GM18517 (cell line): Measurements from ENCODE around the gene HADHA.
"Not testable (repeated sequence)": the region's sequence is repeated elsewhere in the genome, so short reads cannot be mapped to it uniquely, and the experiment has no call there.

Source experiments
- ATAC-seq: cut with Tn5 transposase; IDR thresholded peaks from one replicate; pipeline ENCODE4 v1.9.1; 2021; ENCODE audit warnings: mild to moderate bottlenecking, moderate library complexity; ENCODE audit not compliant: unreplicated experiment

Gene HADHA

DNA sequence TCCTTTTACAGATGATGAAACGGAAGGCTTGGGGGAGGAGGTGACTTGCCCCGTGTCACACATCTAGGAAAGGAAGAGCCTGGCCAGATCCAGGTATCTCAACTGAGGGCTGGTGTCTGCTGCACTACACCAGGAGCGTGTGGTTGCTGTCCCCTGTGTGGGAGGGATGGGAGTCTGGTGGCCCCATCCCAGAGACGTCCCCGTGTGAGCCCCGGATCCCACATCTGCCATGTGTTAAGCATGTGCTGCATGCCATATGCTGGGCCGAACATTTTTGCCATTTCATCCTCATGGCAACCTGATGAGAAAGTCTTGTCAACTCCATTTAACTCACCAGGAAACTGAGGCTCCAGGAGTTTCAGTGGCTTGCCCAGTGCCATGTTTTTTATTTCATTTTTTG, 67.3 kb downstream of the HADHA start:
- ATAC-seq = no peak

DNA sequence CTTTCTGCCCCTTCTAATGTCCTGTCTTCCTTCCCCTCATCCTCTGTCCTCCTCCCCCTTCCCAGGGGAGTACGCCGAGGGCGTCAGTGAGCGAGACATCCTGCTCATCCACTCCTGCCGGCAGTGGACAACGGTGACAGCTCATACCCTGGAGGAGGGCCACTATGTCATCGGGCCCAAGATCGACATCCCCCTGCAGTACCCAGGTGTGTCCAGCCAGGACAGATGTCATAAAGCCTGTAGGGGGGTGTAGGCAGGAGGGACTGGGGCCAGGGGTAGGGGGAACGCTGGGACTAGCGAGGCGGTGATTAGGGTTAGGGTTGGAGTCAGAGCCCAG, 68.2 kb downstream of the HADHA start:
- ATAC-seq = no peak

DNA sequence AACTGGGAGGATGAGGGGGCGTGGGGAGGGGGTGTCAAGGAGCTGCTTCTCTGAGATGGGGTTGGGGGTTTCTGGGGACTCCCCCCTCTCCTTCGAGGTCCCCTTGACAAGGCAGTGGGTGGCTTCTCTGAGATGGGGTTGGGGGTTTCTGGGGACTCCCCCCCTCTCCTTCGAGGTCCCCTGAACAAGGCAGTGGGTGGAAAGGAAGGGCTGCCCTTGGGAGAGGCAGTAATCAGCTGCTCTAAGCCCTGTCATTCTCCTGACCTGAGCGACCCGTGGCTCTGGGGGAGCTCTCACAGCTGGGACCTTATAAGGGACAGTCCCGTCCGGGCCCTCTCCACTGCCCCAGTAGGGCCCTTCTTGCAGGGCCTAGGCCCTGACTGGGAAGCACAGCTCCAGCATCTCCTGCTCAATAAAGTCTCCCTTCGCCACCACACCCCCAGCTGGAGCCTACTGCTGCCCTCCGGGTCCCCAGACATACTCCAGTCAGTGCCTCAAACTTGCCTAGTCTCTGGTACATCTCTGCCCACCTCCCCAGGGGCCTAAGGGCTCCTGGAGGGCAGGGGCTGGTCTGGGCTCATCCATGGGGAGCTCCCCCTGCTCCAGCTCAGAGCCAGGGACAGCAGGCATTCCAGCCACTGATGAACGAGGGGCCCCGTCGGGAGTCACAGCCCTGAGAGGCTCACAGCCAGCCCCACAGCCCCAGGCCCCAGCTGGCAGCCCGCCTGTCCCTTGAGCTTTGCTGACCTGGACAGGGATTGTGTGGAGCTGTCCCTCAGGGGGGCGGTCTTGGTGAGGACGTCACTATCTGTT, 68.8 kb downstream of the HADHA start:
- no peak for ATAC-seq

DNA sequence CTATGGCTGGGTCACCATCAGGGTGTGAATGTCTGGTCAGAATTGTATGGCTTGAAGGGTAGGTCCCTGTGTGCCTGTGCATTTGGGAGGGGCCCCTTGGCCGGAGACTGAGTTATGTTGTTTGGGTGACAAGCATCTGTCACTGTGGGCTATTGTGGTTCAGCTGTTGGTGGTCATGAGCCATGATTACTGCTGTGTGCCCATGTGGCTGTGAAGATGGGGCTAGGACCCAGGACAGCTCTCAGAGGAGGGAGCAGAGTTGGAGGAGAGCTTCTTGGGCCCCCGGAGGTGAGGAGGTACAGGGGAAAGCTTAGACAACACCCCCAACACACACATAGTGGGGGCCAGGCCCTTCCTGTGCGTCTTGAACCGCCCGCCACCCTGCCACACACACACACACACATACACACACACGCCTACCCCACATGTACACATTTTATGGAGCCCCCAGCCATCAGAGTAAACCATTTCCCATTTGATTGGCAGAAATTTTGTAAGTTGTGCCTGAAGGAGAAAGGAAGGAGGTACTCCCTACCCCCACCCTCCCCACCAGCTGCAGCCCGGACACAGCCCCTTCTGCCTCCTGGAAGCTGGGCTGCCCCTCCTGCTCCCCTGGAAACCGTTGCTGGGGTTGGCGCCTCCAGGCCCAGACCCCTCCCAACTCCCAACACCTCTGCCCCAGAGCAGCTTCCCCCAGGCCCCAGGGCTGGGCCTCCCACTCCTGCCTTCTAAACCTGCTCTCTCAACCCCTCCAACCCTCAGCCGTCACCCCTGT, 69.6 kb downstream of the HADHA start:
- no peak for ATAC-seq

DNA sequence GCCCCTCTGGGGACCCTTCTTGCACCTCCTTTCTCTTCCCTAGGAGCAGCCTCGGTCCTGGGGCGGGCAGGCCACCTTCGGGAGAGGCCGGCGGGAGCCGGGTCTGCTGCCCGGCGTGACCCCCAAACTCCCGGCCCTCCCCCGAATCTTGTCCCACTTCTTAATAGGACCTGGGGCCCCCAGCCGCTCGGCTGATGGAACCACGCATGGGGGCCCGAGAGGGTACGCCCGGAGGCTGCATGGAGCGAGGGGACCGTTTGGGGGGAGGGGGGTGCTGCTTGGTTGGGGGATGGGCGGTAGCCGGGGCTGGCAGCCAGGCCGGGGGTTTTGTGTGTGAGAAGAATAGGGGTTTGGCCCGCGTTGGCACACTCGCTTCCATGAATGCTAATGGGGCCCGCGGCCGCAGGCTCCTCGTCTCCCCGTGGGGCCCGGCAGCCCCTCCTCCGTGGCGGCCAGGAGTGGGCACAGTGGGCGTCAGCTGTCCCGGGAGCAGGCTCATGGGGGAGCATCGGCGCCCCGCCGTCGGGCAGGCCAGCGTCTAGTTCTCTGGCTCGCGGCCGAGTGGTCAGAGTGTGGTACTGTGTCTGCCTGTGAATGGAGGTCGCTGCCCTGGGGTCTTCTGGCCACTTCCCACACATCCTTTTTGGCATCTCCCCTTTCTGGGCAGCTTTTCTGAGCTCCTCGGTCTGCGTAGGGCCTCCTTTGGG, 70.5 kb downstream of the HADHA start:
- no peak for ATAC-seq

DNA sequence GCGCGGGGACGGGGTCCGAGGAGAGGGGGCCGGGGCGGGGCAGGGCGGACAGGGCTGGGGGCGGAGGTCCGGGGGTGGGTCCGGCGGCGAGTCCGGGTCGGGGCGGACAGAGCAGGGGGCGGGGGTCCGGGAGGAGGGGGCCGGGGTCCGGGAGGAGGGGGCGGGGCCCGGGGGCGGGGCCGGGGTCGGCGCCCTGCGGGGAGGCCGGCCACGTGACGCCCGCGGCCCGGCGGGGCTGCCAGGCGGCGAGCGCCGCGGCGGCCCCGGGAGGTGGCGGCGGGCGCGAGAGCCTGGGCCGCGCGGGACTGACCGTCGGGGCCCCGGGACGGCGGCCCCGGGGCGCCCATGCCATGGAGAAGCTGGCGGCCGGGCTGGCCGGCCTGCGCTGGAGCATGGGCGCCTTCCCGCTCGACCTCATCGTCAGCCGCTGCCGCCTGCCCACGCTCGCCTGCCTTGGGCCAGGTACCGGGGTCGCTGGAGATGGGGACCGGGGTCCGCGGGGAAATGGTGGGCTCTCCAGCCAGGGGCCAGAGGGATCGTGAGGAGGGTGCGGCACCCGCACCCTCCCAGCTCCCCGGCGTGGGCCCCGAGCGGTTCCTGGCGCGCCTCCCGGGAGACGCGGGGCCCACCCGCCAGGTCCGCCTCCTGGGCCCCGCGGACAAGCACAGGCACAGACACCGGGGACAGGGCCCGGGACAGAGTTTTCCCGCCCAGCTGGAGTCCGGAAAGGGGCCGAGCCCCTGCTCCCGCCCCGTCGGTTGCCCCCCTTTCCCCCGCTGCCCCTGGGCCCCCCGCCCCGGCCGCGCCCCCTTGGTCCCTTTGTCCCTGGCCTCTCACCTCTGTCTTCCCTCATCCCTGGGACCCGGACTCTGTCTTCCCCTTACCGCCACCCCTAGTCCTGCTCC, 71.3 kb downstream of the HADHA start, which contains the start of gene GAREM2:
Gene GAREM2 (plus strand): TSS at position 218 of the 905 bp plus-strand sequence. CDS start 133 bp downstream, at position 351.
- no peak for ATAC-seq

DNA sequence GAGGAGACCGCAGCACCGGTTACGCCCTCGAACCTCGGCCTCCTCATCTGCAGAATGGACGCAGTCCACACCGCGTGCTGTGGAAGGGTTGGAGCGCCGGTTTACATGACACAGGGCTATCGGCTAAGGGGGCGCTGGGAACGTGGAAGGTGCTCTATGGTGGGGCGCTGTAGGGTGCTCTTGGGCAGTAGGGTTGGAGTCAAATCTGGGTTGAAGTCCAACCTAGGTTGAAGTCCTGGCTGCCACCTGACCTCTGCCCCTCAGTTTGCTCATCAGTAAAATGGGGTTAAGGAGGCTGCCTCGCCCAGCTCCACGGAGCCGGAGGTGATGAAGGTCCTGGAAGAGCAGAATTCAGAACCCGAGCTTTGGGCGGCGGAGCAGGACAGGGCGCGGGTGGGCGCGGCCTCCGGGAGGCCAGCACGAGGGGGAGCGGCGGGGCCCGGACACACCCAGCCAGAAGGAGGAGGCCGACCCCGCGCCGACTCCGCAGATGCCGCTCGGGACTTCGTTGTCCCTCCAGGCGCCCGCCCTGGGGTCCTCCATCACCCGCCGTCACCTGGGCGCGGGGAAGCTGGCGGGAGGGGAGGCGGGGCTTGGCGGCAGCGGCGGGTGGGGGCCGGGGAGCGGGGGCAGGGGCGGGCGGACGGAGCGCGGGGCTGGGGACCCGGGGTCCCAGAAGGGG, 72.1 kb downstream of the HADHA start:
- ATAC-seq = no peak

DNA sequence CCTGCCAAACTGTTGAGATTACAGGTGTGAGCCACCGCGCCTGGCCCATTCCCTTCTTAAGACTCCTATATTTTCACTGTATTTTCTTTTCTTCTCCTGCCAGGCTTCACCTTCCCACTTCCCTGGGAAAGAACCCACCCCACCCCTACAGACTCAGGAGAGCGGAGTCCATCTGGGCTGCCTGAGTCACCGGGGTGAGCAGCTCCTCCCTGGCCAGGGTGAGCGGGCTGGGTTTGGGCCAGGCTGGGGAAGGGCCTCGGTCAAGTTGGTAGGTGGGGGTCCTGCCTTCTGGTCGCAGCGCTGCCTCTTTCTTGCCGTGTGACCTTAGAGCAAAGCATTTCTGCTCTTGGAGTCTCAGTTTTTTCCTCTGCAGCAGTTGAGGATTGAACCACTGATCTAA, 73.6 kb downstream of the HADHA start:
- no peak for ATAC-seq

DNA sequence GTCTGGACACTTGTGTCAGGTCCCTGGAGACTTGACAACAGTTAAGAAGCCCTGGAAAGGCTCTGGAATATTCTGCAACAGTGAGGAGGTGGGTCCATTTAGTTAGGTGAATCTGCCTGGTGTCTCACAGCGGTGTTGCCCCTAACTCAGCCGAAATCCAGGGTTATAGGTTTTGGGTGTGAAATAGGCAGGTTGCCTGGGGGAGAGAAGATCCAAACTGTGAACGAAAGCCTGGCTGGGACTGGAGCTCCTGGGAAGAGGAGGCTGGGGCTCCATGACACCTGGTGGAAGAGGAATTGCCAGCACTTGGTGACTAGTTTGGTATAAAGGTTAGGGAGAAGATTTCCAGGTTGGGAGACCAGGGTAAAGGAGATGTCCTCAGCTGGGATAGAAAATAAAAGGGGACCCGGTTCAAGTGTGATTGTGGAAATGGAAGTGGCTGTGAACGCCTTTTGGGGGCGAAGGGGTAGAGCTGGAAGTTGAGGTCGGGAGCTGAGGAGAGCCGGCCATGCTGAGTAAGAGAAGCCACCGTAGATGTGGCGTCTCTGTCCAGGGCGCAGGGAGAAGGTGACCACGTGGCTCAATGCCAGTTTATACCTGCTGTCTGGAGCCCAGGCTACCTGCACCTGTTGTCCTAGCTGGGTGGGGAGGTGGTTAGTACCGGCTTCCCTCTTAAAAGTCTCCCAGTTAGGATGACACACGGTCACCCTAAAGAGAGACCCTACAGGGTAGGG, 74.6 kb downstream of the HADHA start:
- ATAC-seq = no peak

DNA sequence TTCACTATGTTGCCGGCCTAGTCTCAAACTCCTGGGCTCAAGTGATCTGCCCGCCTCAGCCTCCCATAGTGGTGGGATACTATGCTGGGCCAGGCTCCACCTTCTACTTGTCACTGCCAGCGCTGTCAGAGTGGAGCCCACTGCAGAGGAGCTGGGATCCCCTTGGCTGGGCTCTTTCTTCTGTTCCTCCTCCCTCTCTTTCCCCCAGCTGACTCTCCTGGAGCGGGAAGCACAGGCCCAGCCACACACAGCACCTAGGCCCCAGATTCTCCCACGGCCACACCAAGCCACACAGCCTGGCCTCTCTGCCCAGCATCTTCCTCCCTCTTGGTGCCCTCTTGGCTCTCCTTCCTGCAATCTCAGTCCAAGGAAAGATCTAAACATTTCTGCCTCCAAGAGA, 75.2 kb downstream of the HADHA start:
- ATAC-seq = no peak

DNA sequence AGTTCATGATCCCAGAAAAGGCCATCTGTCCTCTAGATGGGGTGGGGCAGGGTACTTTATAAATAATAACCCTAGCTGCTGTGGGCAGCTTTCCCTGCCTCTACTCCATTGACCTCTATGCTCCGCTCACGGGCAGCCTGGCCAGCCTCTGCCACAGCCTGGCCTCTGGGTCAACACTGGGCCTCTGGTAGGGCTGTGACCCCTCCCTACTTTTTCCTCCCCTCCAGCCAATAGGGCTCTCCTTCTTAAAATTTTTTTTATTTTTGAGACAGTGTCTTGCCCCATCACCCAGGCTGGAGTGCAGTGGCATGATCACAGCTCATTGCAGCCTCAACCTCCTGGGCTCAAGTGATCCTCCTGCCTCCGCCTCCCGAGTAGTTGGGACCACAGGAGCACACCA, 75.6 kb downstream of the HADHA start:
- ATAC-seq = no peak

DNA sequence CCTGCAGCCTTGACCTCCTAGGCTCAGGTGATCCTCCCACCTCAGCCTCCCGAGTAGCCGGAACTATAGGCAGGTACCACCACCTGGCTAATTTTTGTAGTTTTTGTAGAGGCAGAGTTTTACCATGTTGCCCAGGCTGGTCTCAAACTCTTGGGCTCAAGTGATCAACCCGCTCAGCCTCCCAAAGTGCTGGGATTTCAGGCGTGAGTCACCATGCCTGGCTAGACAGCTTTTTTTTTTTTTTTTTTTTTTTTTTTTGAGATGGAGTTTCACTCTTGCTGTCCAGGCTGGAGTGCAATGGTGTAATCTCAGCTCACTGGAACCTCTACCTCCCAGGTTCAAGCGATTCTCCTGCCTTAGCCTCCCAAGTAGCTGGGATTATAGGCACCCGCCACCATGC, 77.9 kb downstream of the HADHA start:
- not testable (repeated sequence) for ATAC-seq

DNA sequence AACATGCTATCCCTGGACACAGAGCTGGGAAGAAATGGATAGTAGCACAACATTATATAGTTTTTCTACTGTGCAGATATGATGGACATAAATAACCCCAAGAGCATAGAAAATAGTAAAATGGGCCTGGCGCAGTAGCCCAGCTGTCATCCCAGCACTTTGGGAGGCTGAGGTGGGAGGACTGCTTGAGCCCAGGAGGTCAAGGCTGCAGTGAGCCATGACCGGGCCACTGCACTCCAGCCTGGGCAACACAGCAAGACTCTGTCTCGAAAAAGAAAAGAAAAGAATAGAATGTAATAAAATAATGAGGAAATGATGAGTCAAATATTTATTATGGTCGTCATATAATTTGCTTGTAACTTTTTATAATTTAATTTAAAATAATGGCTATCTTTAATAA, 79.0 kb downstream of the HADHA start:
- no peak for ATAC-seq

DNA sequence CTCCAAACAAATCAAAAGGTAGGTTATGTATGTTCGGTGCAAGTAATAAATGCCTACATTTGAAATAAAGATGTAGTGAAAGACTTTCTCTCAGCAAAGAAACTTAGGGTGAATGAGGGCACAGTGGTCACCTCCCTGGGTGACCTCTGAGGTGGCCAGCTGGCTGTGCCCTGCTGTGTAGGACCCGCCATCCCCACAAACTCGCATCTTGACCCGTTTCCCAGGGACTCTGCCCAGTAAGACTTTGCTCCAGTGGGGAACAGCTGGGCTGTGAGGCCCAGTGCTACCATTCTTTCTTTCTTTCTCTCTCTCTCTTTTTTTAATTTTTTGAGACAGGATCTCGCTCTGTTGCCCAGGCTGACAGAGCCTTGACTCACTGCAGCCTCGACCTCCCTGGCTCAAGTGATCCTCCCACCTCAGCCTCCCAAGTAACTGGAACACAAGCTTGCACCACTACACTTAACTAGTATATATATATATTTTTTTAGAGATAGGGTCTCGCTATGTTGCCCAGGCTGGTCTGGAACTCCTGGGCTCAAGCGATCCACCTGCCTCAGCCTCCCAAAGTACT, 79.7 kb downstream of the HADHA start:
- no peak for ATAC-seq

DNA sequence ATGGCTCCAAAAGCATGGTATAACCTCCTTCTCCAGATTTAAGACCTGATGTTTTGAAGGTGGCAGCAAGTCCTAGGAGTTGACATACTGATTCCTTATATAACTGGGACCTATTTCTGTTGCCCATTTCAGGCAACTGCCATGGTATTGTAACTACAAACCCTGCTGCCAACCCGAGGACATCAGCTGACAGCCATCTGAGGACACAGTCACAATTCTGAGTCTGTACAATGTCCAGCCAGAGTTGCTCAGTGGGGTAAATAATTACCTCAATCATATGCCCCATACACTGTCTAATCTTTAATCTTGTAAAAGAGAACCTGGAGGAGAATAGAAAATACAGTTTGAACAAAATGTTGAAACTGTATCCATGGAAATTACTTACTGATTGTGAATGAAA, 80.2 kb downstream of the HADHA start:
- no peak for ATAC-seq

DNA sequence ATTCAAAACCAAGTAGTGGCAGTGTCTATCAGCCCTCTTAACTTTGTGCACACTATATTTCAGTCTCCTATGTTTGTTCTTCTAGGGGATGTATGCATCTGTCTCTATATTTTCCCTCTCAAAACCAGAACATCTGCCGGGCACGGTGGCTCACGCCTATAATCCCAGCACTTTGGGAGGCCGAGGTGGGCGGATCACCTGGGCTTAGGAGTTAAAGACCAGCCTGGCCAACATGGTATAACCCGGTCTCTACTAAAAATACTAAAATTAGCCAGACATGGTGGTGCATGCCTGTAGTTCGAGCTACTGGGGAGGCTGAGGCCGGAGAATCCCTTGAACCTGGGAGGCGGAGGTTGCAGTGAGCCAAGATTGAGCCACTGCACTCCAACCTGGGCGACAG, 81.5 kb downstream of the HADHA start:
- no peak for ATAC-seq

DNA sequence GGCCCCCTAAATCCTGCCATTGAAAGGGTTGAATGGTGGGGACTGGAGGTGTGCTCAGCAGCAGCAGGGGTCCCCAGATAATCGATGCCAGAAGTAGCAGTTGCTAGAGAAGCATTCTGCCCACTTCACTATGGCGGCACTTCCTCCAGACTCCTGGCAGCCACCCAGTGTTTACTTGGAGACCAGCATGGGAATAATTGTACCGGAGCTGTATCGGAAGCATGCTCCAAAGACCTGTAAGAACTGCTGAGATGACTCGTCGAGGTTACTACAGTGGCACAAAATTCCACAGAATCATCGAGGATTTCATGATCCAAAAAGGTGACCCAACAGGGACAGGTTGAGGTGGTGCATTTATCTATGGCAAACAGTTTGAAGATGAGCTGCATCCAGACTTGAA, 82.5 kb downstream of the HADHA start:
- no peak for ATAC-seq

DNA sequence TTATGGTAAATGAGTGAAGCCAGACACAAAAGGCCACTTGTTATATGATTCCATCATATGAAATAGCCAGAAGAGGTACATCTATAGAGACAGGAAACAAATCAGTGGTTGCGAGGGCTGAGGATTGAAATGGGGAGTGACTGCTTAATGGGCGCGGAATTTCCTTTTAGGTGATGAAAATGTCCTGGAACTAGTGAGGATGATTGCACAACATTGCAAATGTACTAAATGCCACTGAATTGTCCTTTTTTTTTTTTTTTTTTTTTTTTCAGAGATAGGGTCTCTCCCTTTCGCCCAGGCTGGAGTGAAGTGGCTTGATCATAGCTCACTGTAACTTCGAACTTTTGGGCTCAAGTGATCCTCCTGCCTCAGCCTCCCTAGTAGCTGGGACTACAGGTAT, 86.9 kb downstream of the HADHA start:
- ATAC-seq = no peak

DNA sequence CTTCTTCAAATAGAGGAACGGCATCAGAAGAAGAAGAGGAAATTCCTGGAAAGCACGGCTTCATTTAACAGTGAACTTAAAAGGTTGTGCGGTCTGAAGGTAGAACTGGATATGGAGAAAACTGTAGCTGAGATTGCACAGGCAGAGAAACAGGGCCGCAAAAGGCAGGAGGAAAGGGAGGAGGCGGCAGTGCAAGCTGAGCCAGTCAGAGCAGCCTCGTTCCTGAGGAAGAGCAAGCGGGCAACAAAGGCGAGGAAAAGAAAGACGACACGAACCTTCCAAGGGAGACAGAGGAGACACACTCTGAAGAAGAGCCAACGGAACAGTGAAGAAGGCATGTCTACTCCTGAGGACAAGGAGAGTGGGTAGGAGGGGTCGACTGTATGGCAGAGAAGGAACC, 94.2 kb downstream of the HADHA start:
- no peak for ATAC-seq
